MM.1S (cell line): ENCODE data around the gene RSRP1.

Experiments used
- DNase-seq: peaks from one replicate; pipeline ENCODE4 v3.0.0-alpha.2; 2015
- H2AFZ ChIP-seq: fragments of 300-600 bp; sonication (generic); 2 replicates; pipeline ENCODE4 v1.6.0; 2016; ENCODE audit warnings: antibody characterized with exemption, low read length
- H3F3A ChIP-seq: fragments of 300-600 bp; sonication (generic); 2 replicates; pipeline ENCODE4 v1.6.1; 2016; ENCODE audit warnings: mild to moderate bottlenecking, antibody characterized with exemption, low read length, moderate library complexity, mixed read lengths; ENCODE audit not compliant: insufficient read depth
- H3K27ac ChIP-seq: fragments of 300-600 bp; sonication (generic); 2 replicates; pipeline ENCODE4 v1.5.1; 2016; ENCODE audit warnings: mild to moderate bottlenecking, low read length
- H3K27me3 ChIP-seq: fragments of 300-600 bp; sonication (generic); replicated peaks from 2 replicates; pipeline ENCODE4 v1.6.0; 2016; ENCODE audit warnings: low read length; ENCODE audit not compliant: insufficient read depth
- H3K36me3 ChIP-seq: fragments of 300-600 bp; sonication (generic); replicated peaks from 2 replicates; pipeline ENCODE4 v1.6.1; 2016; ENCODE audit warnings: mild to moderate bottlenecking, low read length, mixed read lengths; ENCODE audit not compliant: insufficient read depth
- H3K4me1 ChIP-seq: fragments of 300-600 bp; sonication (generic); 2 replicates; pipeline ENCODE4 v1.6.1; 2016; ENCODE audit warnings: low read length, mixed read lengths
- H3K4me2 ChIP-seq: fragments of 300-600 bp; sonication (generic); 2 replicates; pipeline ENCODE4 v1.6.0; 2016; ENCODE audit warnings: low read depth, low read length
- H3K4me3 ChIP-seq: fragments of 300-600 bp; sonication (generic); 2 replicates; pipeline ENCODE4 v1.5.1; 2016; ENCODE audit warnings: low read length, mixed read lengths
- H3K79me2 ChIP-seq: fragments of 300-600 bp; sonication (generic); 2 replicates; pipeline ENCODE4 v1.6.1; 2016; ENCODE audit warnings: mixed run types, low read length, mixed read lengths
- H3K9ac ChIP-seq: fragments of 300-600 bp; sonication (generic); 2 replicates; pipeline ENCODE4 v1.6.1; 2016; ENCODE audit warnings: low read length, mixed read lengths
- H3K9me2 ChIP-seq: fragments of 300-600 bp; sonication (generic); replicated peaks from 2 replicates; pipeline ENCODE4 v1.6.1; 2016; ENCODE audit warnings: mild to moderate bottlenecking, low read length, mixed read lengths; ENCODE audit not compliant: insufficient read depth
- H3K9me3 ChIP-seq: fragments of 300-600 bp; sonication (generic); replicated peaks from 2 replicates; pipeline ENCODE4 v1.6.1; 2016; ENCODE audit warnings: mild to moderate bottlenecking, low read length, mixed read lengths; ENCODE audit not compliant: insufficient read depth
- H4K20me1 ChIP-seq: fragments of 300-600 bp; sonication (generic); 2 replicates; pipeline ENCODE4 v1.6.1; 2016; ENCODE audit warnings: mild to moderate bottlenecking, low read length, moderate library complexity, mixed read lengths; ENCODE audit not compliant: insufficient read depth
- EZH2 ChIP-seq: fragments of 300-600 bp; sonication (generic); optimal IDR thresholded peaks from 2 replicates; pipeline ENCODE3; 2017; ENCODE audit warnings: low read depth, mild to moderate bottlenecking, antibody characterized with exemption, low read length, mixed read lengths
- EZH2phosphoT487 ChIP-seq: fragments of 300-600 bp; sonication (generic); IDR thresholded peaks from 2 replicates; pipeline ENCODE4 v1.6.1; 2018; ENCODE audit warnings: antibody characterized with exemption, low read length
- TF ChIP-seq, protein P1 (sequence below): fragments of 300-600 bp; sonication (generic); IDR thresholded peaks from 2 replicates; pipeline ENCODE4 v1.5.1; 2016; ENCODE audit warnings: antibody characterized with exemption, low read length, mixed read lengths

Gene RSRP1

DNA sequence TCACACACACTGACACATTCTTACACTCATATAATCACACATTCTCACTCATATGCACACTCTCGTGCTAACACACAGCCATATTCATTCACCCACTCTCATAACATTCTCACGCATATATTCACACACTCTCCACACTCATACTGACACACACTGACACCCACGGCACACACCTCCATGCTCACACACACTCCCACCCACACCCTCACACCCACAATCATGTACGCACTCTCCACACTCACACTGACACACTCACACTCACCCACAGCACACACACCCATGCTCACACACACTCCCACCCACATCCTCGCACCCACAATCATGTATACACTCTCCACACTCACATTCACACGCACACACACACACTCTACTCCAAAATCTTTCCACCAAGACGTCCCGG lies 53.2 kb downstream of the RSRP1 start:
- no peak overlapping the region for H3K4me2 ChIP-seq
- H3K9ac ChIP-seq = no peak overlapping the region
- H3K4me1 ChIP-seq = no peaks in the 10 kb centered on the region
- H2AFZ ChIP-seq = no peak overlapping the region
- no peaks in the 10 kb centered on the region for H3K36me3 ChIP-seq
- no peaks in the 10 kb centered on the region for H3K9me2 ChIP-seq
- H3K27me3 ChIP-seq = no peaks in the 10 kb centered on the region; the same call in 1 of the 2 replicates
- H3F3A ChIP-seq = no peaks in the 10 kb centered on the region
- no peak overlapping the region for H3K27ac ChIP-seq
- H3K4me3 ChIP-seq = no peak overlapping the region
- H3K79me2 ChIP-seq = no peaks in the 10 kb centered on the region
- H4K20me1 ChIP-seq = no peaks in the 10 kb centered on the region
- TF ChIP-seq, protein P1, sequence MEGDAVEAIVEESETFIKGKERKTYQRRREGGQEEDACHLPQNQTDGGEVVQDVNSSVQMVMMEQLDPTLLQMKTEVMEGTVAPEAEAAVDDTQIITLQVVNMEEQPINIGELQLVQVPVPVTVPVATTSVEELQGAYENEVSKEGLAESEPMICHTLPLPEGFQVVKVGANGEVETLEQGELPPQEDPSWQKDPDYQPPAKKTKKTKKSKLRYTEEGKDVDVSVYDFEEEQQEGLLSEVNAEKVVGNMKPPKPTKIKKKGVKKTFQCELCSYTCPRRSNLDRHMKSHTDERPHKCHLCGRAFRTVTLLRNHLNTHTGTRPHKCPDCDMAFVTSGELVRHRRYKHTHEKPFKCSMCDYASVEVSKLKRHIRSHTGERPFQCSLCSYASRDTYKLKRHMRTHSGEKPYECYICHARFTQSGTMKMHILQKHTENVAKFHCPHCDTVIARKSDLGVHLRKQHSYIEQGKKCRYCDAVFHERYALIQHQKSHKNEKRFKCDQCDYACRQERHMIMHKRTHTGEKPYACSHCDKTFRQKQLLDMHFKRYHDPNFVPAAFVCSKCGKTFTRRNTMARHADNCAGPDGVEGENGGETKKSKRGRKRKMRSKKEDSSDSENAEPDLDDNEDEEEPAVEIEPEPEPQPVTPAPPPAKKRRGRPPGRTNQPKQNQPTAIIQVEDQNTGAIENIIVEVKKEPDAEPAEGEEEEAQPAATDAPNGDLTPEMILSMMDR = no peak
- TF ChIP-seq EZH2phosphoT487 = no peak
- TF ChIP-seq EZH2 = no peak
- no peak for DNase-seq
- H3K9me3 ChIP-seq = no peaks in the 10 kb centered on the region

GRCh38 chr1:25193229-25193628 lies 54.0 kb downstream of the RSRP1 start:
- H3K4me3 ChIP-seq = no peak overlapping the region
- TF ChIP-seq, protein P1 = no peak
- TF ChIP-seq EZH2phosphoT487 (no peak), EZH2 (no peak)
- no peak for DNase-seq
- no peaks in the 10 kb centered on the region for H4K20me1 ChIP-seq
- no peak overlapping the region for H3K9ac ChIP-seq
- H3K27ac ChIP-seq = no peak overlapping the region
- H3K4me2 ChIP-seq = no peak overlapping the region
- no peaks in the 10 kb centered on the region for H3K9me3 ChIP-seq
- no peaks in the 10 kb centered on the region for H3F3A ChIP-seq
- H3K9me2 ChIP-seq = no peaks in the 10 kb centered on the region
- H3K36me3 ChIP-seq = no peaks in the 10 kb centered on the region
- H3K27me3 ChIP-seq = no peaks in the 10 kb centered on the region; the same call in 1 of the 2 replicates
- H3K79me2 ChIP-seq = no peaks in the 10 kb centered on the region
- H2AFZ ChIP-seq = no peak overlapping the region
- H3K4me1 ChIP-seq = no peaks in the 10 kb centered on the region
